Endodermal cell (in vitro differentiated cells): ENCODE results near the gene FAF1. TPM values are rescaled to one million over a fixed set of nuclear protein-coding genes. Genes with fewer than 3 reads are reported as not detected.

ENCODE experiments used
- DNase-seq: peaks from one replicate; pipeline ENCODE4 v3.0.0-alpha.2; 2017
- H3K27ac ChIP-seq: 2 replicates; pipeline ENCODE4 v1.5.1; 2013; ENCODE audit warnings: mild to moderate bottlenecking, low read depth, low read length, moderate library complexity
- H3K27me3 ChIP-seq: 2 replicates; pipeline ENCODE4 v1.6.1; 2013; ENCODE audit warnings: mild to moderate bottlenecking, low read length, moderate library complexity; ENCODE audit not compliant: insufficient read depth, control insufficient read depth, poor library complexity, severe bottlenecking
- H3K36me3 ChIP-seq: 2 replicates; pipeline ENCODE4 v1.7.0; 2013; ENCODE audit warnings: mild to moderate bottlenecking, low read length, moderate library complexity; ENCODE audit not compliant: control insufficient read depth, insufficient read depth
- H3K4me1 ChIP-seq: one replicate; pipeline ENCODE4 v1.7.0; 2013; ENCODE audit warnings: low read length; ENCODE audit not compliant: control insufficient read depth, insufficient read depth
- H3K4me3 ChIP-seq: 2 replicates; pipeline ENCODE4 v1.5.1; 2013; ENCODE audit warnings: mild to moderate bottlenecking, low read length, moderate library complexity
- H3K9ac ChIP-seq: 2 replicates; pipeline ENCODE4 v1.6.1; 2013; ENCODE audit warnings: mild to moderate bottlenecking, low read length, moderate library complexity; ENCODE audit not compliant: poor library complexity, severe bottlenecking; ENCODE audit errors: extremely low read depth
- H3K9me3 ChIP-seq: 2 replicates; pipeline ENCODE4 v1.6.1; 2013; ENCODE audit warnings: mild to moderate bottlenecking, low read length, moderate library complexity; ENCODE audit not compliant: control insufficient read depth
- H3K27ac Mint-ChIP-seq: 2 replicates; pipeline ENCODE4 v1.8.0; 2020; ENCODE audit warnings: mixed read lengths
- H3K27me3 Mint-ChIP-seq: 2 replicates; pipeline ENCODE4 v1.8.0; 2021; ENCODE audit warnings: mild to moderate bottlenecking, mixed read lengths; ENCODE audit not compliant: insufficient read depth
- H3K36me3 Mint-ChIP-seq: 2 replicates; pipeline ENCODE4 v1.8.0; 2020; ENCODE audit warnings: low read depth, mixed read lengths
- H3K4me1 Mint-ChIP-seq: 2 replicates; pipeline ENCODE4 v1.8.0; 2020; ENCODE audit warnings: mixed read lengths
- H3K4me3 Mint-ChIP-seq: 2 replicates; pipeline ENCODE4 v1.8.0; 2020; ENCODE audit warnings: mild to moderate bottlenecking, moderate library complexity, mixed read lengths
- H3K9me3 Mint-ChIP-seq: 2 replicates; pipeline ENCODE4 v1.8.0; 2020; ENCODE audit warnings: mild to moderate bottlenecking, mixed read lengths
- WGBS, 2 experiments: methylation state at CpG; one replicate each; pipeline versions ENCODE4 v1.1.5 to v1.1.7; 2013; ENCODE audit warnings: missing lambda C conversion rate in 2 of 2, mixed read lengths in 1 of 2; ENCODE audit not compliant: insufficient coverage in 1 of 2, insufficient read length in 1 of 2; 5-methylcytosine and 5-hydroxymethylcytosine counted together
- total RNA-seq, 2 donors: library from RNA; stranded (reverse); fragmentation: NEBNext Ultra II Directional in 1 of 2; extraction: Animal tissue kit (Norgen Biotek cat#: 25700) in 1 of 2; gene quantifications; 2 replicates in 1 of 2; 3 replicates in 1 of 2; pipeline ENCODE4 v1.2.1, GENCODE V29; 2021
- TF ChIP-seq, protein P1 (sequence below): fragments of 200-600 bp; sonication (generic); conservative IDR thresholded peaks from 2 replicates; pipeline ENCODE4 v1.5.0; 2021; ENCODE audit warnings: antibody characterized with exemption, mild to moderate bottlenecking

The FAF1 gene
- total RNA-seq, 2 donors from 2014 or later: 76.4 to 94.4 TPM

DNA sequence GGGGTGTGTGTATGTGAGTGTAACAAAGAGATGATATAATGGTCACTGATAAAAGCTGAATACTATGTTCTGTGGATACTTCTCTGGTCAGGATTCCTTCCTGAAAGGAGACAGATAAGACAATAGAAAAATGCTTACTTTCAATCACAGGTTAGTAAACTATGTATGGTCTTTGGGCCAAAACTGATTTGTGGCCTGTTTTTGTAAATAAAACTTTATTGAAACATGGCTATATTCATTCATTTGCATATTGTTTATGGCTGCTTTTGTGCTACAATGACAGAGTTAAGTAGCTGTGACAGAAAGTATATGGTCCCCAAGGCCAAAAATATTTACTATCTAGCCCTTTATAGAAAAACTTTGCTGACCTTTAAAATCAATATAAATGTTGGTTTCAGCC, 454.6 kb downstream of the FAF1 start:
- peaks cover 24% of the 10 kb centered on the region for H3K9me3 Mint-ChIP-seq
- H3K9me3 ChIP-seq: peaks cover 33% of the 10 kb centered on the region
- no peaks in the 10 kb centered on the region for H3K27me3 ChIP-seq
- no peaks in the 10 kb centered on the region for H3K4me1 Mint-ChIP-seq
- H3K4me1 ChIP-seq: no peaks in the 10 kb centered on the region
- no peak for DNase-seq
- TF ChIP-seq, protein P1, sequence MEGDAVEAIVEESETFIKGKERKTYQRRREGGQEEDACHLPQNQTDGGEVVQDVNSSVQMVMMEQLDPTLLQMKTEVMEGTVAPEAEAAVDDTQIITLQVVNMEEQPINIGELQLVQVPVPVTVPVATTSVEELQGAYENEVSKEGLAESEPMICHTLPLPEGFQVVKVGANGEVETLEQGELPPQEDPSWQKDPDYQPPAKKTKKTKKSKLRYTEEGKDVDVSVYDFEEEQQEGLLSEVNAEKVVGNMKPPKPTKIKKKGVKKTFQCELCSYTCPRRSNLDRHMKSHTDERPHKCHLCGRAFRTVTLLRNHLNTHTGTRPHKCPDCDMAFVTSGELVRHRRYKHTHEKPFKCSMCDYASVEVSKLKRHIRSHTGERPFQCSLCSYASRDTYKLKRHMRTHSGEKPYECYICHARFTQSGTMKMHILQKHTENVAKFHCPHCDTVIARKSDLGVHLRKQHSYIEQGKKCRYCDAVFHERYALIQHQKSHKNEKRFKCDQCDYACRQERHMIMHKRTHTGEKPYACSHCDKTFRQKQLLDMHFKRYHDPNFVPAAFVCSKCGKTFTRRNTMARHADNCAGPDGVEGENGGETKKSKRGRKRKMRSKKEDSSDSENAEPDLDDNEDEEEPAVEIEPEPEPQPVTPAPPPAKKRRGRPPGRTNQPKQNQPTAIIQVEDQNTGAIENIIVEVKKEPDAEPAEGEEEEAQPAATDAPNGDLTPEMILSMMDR: no peak
- H3K27ac Mint-ChIP-seq: no peak overlapping the region
- no peak overlapping the region for H3K4me3 Mint-ChIP-seq
- H3K9ac ChIP-seq: no peak overlapping the region
- no peak overlapping the region for H3K27ac ChIP-seq
- no peak overlapping the region for H3K4me3 ChIP-seq
- H3K36me3 Mint-ChIP-seq: peaks cover 38% of the 10 kb centered on the region
- H3K36me3 ChIP-seq: peaks cover 23% of the 10 kb centered on the region
- H3K27me3 Mint-ChIP-seq: no peaks in the 10 kb centered on the region

DNA sequence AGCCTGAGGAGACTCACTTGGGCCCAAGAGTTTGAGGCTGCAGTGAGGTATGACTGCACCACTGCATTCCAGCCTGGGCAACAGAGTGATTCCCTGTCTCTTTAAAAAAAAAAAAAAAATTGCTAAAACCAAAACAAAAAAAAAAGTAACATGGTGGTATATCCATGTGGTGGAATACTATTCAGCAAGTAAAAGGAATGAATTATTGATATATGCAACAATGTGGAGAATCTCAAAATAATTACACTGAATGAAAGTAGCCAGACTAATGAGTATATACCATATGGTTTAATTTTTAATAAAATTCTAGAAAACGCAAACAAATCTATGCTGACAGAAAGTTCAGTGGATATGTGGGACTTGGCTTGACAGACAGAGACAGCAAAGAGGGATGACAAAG, 456.6 kb downstream of the FAF1 start:
- no peaks in the 10 kb centered on the region for H3K27me3 Mint-ChIP-seq
- H3K27ac Mint-ChIP-seq: no peak overlapping the region
- Histone ChIP-seq H3K27me3 (no peaks in the 10 kb centered on the region), H3K36me3 (peaks cover 22% of the 10 kb centered on the region), H3K4me1 (no peaks in the 10 kb centered on the region), H3K27ac (no peak overlapping the region), H3K9ac (no peak overlapping the region), H3K9me3 (peaks cover 34% of the 10 kb centered on the region), H3K4me3 (peak overlapping the region; percentile 53)
- DNase-seq: no peak
- TF ChIP-seq, protein P1: no peak
- 92 to 94% methylated on average over 1 of the region's 1 CpG for WGBS, 2 experiments
- no peak overlapping the region for H3K4me3 Mint-ChIP-seq
- H3K9me3 Mint-ChIP-seq: peaks cover 24% of the 10 kb centered on the region
- H3K4me1 Mint-ChIP-seq: no peaks in the 10 kb centered on the region
- peaks cover 38% of the 10 kb centered on the region for H3K36me3 Mint-ChIP-seq

DNA sequence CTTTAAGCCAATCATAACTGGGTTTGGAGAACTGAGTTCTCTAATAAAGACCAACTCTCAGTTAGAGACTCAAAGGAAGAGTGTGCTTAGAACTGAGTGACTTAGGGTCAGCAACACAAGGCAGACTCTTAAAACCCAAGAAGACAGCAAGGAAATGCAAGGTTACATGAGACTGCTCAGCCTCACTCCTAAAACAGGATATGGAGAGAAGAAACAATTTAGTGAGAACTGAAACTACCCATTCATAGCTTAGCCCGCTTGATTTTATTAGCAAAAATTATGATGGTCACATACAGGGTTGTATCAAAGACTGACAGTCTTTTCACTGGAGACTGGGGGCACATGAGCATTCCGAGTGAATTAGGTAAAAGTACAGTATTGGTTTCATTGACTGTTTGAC, 457.9 kb downstream of the FAF1 start:
- Mint-ChIP-seq H3K27ac (no peak overlapping the region), H3K4me3 (no peak overlapping the region), H3K9me3 (peaks cover 26% of the 10 kb centered on the region), H3K27me3 (no peaks in the 10 kb centered on the region), H3K4me1 (no peaks in the 10 kb centered on the region), H3K36me3 (peaks cover 44% of the 10 kb centered on the region)
- TF ChIP-seq, protein P1: no peak
- H3K9me3 ChIP-seq: peaks cover 48% of the 10 kb centered on the region
- 92 to 94% methylated on average over 2 of the region's 2 CpGs for WGBS, 2 experiments
- peaks cover 15% of the 10 kb centered on the region for H3K36me3 ChIP-seq
- H3K4me1 ChIP-seq: no peaks in the 10 kb centered on the region
- H3K27ac ChIP-seq: no peak overlapping the region
- DNase-seq: no peak
- H3K4me3 ChIP-seq: no peak overlapping the region
- H3K27me3 ChIP-seq: no peaks in the 10 kb centered on the region
- no peak overlapping the region for H3K9ac ChIP-seq
